Smooth muscle cell (in vitro differentiated cells): ENCODE results near the gene DST. TPM values are rescaled to one million over a fixed set of nuclear protein-coding genes. Genes with fewer than 3 reads are reported as not detected.

Experiments
- DNase-seq: peaks from one replicate; lab custom pipeline; 2025; ENCODE audit not compliant: unreplicated experiment; lab: John Stamatoyannopoulos, UW
- H2AFZ ChIP-seq: fragments of 200-600 bp; sonication (generic); 2 replicates; pipeline ENCODE4 v1.6.0; 2016; ENCODE audit warnings: antibody characterized with exemption, low read depth, mild to moderate bottlenecking
- H3F3A ChIP-seq: fragments of 200-600 bp; sonication (generic); 2 replicates; pipeline ENCODE4 v1.6.0; 2017; ENCODE audit warnings: antibody characterized with exemption, low read depth
- H3K27ac ChIP-seq: fragments of 200-600 bp; sonication (generic); 2 replicates; pipeline ENCODE4 v1.5.1; 2016; ENCODE audit warnings: low read depth, mild to moderate bottlenecking
- H3K27me3 ChIP-seq: fragments of 200-600 bp; sonication (generic); 2 replicates; pipeline ENCODE4 v1.6.1; 2016; ENCODE audit warnings: low read depth, mild to moderate bottlenecking
- H3K36me3 ChIP-seq: fragments of 200-600 bp; sonication (generic); 2 replicates; pipeline ENCODE4 v1.5.1; 2016; ENCODE audit warnings: low read depth
- H3K4me1 ChIP-seq: fragments of 200-600 bp; sonication (generic); 2 replicates; pipeline ENCODE4 v1.5.1; 2016; ENCODE audit warnings: low read depth
- H3K4me2 ChIP-seq: fragments of 200-600 bp; sonication (generic); 2 replicates; pipeline ENCODE4 v1.6.0; 2016; ENCODE audit warnings: mild to moderate bottlenecking
- H3K4me3 ChIP-seq: fragments of 200-600 bp; sonication (generic); 2 replicates; pipeline ENCODE4 v1.5.1; 2016; ENCODE audit warnings: mild to moderate bottlenecking
- H3K79me2 ChIP-seq: fragments of 200-600 bp; sonication (generic); 2 replicates; pipeline ENCODE4 v1.6.0; 2016; ENCODE audit warnings: low read depth, mild to moderate bottlenecking
- H3K9ac ChIP-seq: fragments of 200-600 bp; sonication (generic); 2 replicates; pipeline ENCODE4 v1.6.0; 2016; ENCODE audit warnings: low read depth
- H3K9me3 ChIP-seq: fragments of 200-600 bp; sonication (generic); replicated peaks from 2 replicates; pipeline ENCODE4 v1.5.1; 2016; ENCODE audit warnings: low read depth
- H4K20me1 ChIP-seq: fragments of 200-600 bp; sonication (generic); 2 replicates; pipeline ENCODE4 v1.6.0; 2016; ENCODE audit warnings: low read depth
- WGBS: methylation state at CpG from one replicate; pipeline ENCODE4 v1.1.7; 2016; ENCODE audit warnings: low lambda C conversion rate; 5-methylcytosine and 5-hydroxymethylcytosine counted together
- polyA plus RNA-seq: library from polyadenylated mRNA; unstranded; fragments of >200 nt; fragmentation: Nextera tagmentation; extraction: Ambion mirVana; gene quantifications from 2 replicates; pipeline ENCODE4 v1.2.1, GENCODE V29; 2016
- total RNA-seq: library from RNA; depleted of rRNA; stranded (reverse); fragments of >200 nt; gene quantifications from 2 replicates; pipeline ENCODE4 v1.2.3, GENCODE V29; 2014
- TF ChIP-seq, protein P1 (sequence below): fragments of 200-600 bp; sonication (generic); IDR thresholded peaks from 2 replicates; pipeline ENCODE4 v1.5.1; 2017; ENCODE audit warnings: borderline replicate concordance, mild to moderate bottlenecking, antibody characterized with exemption; ENCODE audit not compliant: insufficient read depth, poor library complexity, severe bottlenecking

The DST gene
- total and polyA plus RNA-seq, 2 experiments from 2014 or later, result 17.1 to 186 TPM

DNA sequence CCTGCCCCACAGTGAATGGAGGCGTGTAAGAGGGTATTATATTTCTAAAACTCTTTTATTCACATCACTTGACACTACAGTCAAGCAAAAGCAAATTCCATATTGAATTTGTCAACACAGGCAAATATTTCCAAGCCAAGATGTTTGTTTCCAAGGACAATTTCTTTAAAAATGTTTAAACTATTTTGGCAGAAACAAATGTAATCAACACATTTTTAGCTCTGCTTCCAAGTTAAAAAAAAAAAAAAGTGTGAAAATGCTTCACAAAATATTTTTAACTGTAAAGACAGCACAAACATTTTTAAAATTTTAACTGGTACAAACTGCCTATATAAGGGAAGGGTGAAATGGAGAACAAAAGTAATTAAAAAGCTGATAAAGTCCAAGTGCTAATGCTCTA lies 44.9 kb upstream of the DST start:
- no peak overlapping the region for H3K9ac ChIP-seq
- H3K4me1 ChIP-seq, result peaks cover 17% of the 10 kb centered on the region
- TF ChIP-seq, protein P1, sequence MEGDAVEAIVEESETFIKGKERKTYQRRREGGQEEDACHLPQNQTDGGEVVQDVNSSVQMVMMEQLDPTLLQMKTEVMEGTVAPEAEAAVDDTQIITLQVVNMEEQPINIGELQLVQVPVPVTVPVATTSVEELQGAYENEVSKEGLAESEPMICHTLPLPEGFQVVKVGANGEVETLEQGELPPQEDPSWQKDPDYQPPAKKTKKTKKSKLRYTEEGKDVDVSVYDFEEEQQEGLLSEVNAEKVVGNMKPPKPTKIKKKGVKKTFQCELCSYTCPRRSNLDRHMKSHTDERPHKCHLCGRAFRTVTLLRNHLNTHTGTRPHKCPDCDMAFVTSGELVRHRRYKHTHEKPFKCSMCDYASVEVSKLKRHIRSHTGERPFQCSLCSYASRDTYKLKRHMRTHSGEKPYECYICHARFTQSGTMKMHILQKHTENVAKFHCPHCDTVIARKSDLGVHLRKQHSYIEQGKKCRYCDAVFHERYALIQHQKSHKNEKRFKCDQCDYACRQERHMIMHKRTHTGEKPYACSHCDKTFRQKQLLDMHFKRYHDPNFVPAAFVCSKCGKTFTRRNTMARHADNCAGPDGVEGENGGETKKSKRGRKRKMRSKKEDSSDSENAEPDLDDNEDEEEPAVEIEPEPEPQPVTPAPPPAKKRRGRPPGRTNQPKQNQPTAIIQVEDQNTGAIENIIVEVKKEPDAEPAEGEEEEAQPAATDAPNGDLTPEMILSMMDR, result no peak
- no peaks in the 10 kb centered on the region for H4K20me1 ChIP-seq
- no peak overlapping the region for H3K27ac ChIP-seq
- no peaks in the 10 kb centered on the region for H3K27me3 ChIP-seq
- no peak for DNase-seq
- H3K9me3 ChIP-seq, result no peaks in the 10 kb centered on the region
- no peak overlapping the region for H3K4me2 ChIP-seq
- H3K36me3 ChIP-seq, result no peaks in the 10 kb centered on the region
- H3F3A ChIP-seq, result no peaks in the 10 kb centered on the region
- H3K4me3 ChIP-seq, result no peak overlapping the region
- H3K79me2 ChIP-seq, result peaks cover 13% of the 10 kb centered on the region
- 100% methylated on average over 1 of the region's 1 CpG for WGBS
- no peak overlapping the region for H2AFZ ChIP-seq

DNA sequence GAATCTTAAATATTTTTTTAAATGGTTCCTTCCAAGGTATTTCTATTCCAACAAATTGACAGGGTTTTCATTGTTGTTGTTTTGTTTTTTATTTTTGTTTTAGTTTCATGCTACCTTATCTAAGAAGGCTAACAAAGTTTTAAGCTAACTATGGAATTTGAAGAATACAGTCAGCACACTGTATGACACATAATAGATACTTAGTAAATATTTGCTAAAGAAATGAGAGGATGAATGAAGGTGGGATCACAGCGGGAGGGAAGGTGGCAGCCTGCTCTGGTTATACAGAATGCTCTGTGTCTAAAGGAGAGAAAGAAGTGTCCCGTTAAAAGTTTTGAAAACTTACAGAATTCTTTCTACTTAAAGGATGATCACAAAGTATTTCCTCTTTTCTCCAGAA lies 43.7 kb upstream of the DST start:
- Histone ChIP-seq H3K9me3 (no peaks in the 10 kb centered on the region), H4K20me1 (no peaks in the 10 kb centered on the region), H3K27ac (no peak overlapping the region), H2AFZ (no peak overlapping the region), H3K4me1 (peaks cover 8% of the 10 kb centered on the region), H3K27me3 (no peaks in the 10 kb centered on the region), H3F3A (no peaks in the 10 kb centered on the region), H3K9ac (no peak overlapping the region), H3K79me2 (peaks cover 22% of the 10 kb centered on the region), H3K36me3 (no peaks in the 10 kb centered on the region), H3K4me3 (no peak overlapping the region), H3K4me2 (no peak overlapping the region)
- DNase-seq, result no peak
- TF ChIP-seq, protein P1, result no peak
- 98% methylated on average over 2 of the region's 2 CpGs for WGBS

DNA sequence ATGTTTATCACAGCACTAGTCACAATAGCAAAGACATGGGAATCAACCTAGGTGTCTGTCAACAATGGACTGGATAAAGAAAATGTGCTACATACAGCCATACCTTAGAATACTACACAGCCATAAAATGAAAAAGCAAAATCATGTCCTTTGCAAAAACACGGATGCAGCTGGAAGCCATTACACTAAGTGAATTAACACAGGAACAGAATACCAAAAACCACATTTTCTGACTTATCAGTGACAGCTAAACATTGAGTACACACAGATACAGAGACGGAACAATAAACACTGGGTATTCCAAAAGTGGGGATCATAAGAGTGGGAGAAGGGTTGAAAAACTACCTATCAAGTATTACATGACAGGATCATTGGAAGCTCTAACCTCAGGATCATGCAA lies 43.3 kb upstream of the DST start:
- H3K9ac ChIP-seq, result no peak overlapping the region
- no peak overlapping the region for H3K4me3 ChIP-seq
- H3K27me3 ChIP-seq, result no peaks in the 10 kb centered on the region
- 40% methylated on average over 2 of the region's 2 CpGs for WGBS
- H3K36me3 ChIP-seq, result no peaks in the 10 kb centered on the region
- peaks cover 24% of the 10 kb centered on the region for H3K79me2 ChIP-seq
- no peak overlapping the region for H3K4me2 ChIP-seq
- H3K9me3 ChIP-seq, result no peaks in the 10 kb centered on the region
- H4K20me1 ChIP-seq, result no peaks in the 10 kb centered on the region
- no peaks in the 10 kb centered on the region for H3F3A ChIP-seq
- no peak overlapping the region for H3K27ac ChIP-seq
- TF ChIP-seq, protein P1, result no peak
- no peak overlapping the region for H2AFZ ChIP-seq
- H3K4me1 ChIP-seq, result peaks cover 8% of the 10 kb centered on the region
- no peak for DNase-seq

DNA sequence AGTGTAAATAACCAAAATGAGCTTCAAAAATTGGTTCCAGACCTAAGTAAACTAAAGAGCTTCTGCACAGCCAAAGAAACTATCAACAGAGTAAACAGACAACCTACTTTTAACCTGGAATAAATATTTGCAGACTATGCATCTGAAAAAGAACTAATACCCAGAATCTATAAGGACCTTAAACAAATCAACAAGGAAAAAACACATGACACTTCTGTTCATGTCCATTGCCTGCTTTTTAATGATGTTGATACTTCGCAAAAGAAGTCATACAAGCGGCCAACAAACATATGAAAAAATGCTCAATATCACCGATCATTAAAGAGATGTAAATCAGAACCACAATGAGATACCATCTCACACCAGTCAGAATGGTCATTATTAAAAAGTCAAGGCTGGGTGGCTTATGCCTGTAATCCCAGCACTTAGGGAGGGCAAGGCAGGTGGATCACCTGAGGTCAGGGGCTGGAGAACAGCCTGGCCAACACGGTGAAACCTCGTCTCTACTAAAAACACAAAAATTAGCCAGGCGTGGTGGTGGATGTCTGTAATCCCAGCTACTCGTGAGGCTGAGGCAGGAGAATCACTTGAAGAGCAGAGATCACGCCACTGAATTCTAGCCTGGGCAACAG lies 42.5 kb upstream of the DST start:
- no peaks in the 10 kb centered on the region for H3K9me3 ChIP-seq
- H3K36me3 ChIP-seq, result no peaks in the 10 kb centered on the region
- H3K27me3 ChIP-seq, result no peaks in the 10 kb centered on the region
- no peak overlapping the region for H3K9ac ChIP-seq
- no peak overlapping the region for H3K4me2 ChIP-seq
- H3K27ac ChIP-seq, result no peak overlapping the region
- peaks cover 24% of the 10 kb centered on the region for H3K79me2 ChIP-seq
- no peak overlapping the region for H3K4me3 ChIP-seq
- TF ChIP-seq, protein P1, result no peak
- H3F3A ChIP-seq, result no peaks in the 10 kb centered on the region
- no peak overlapping the region for H2AFZ ChIP-seq
- WGBS, result 93% methylated on average over 8 of the region's 8 CpGs
- DNase-seq, result no peak
- peaks cover 5% of the 10 kb centered on the region for H3K4me1 ChIP-seq
- no peaks in the 10 kb centered on the region for H4K20me1 ChIP-seq
